K562 (cell line): ENCODE results near the gene CFAP97D1. TPM values are rescaled to one million over a fixed set of nuclear protein-coding genes. Genes with fewer than 3 reads are reported as not detected.

ENCODE experiments used
- ATAC-seq: fragments of 200-7000 bp; cut with Tn5 transposase; 3 replicates; pipeline ENCODE4 v1.9.1; 2020; ENCODE audit warnings: moderate library complexity
- BruUV-seq: library from RNA; stranded (reverse); fragments of 400-500 nt; replicated peaks from 2 replicates; lab custom pipeline; 2021; lab: Mats Ljungman, UMichigan
- CTCF ChIA-PET: fragments of 300-600 bp; formaldehyde crosslinking; extraction: SDS; loops from one replicate; lab custom pipeline; 2021; ENCODE audit warnings: low intra/inter-chr PET ratio; lab: Yijun Ruan, JAX
- POLR2A ChIA-PET: fragments of 300-600, 350-650 bp; sonication (Branson Sonifier 250); formaldehyde crosslinking; extraction: SDS; loops from one replicate; lab custom pipeline; 2021; ENCODE audit warnings: antibody characterized with exemption, inconsistent platforms; lab: Yijun Ruan, JAX
- DNase-seq, 4 experiments: peaks; one replicate each; pipeline versions ENCODE4 v3.0.0 to v3.0.0-alpha.2; 2011 to 2018; ENCODE audit warnings: low spot score in 3 of 4, mixed read lengths in 3 of 4; ENCODE audit errors: extremely low read depth in 1 of 4
- FAIRE-seq: peaks from 2 replicates; lab custom pipeline; 2011; peaks lifted over from hg19 to GRCh38; lab: Jason Lieb, UNC
- H2AFZ ChIP-seq: 2 replicates; pipeline ENCODE4 v1.6.0; 2011; ENCODE audit warnings: low read depth, low read length, control low read depth, inconsistent platforms
- H3K27ac ChIP-seq: fragments of 200-600 bp; 3 replicates; pipeline ENCODE4 v1.8.0; 2011; ENCODE audit warnings: low read depth, mild to moderate bottlenecking, control low read depth, inconsistent platforms, low read length, moderate library complexity, mixed read lengths; ENCODE audit errors: extremely low read depth
- H3K27me3 ChIP-seq, 2 experiments: fragments of 300-600 bp in 1 of 2; 2 replicates in 1 of 2; 3 replicates in 1 of 2; pipeline versions ENCODE4 v1.6.0 to v1.8.0; 2011; ENCODE audit warnings: inconsistent platforms in 2 of 2, low read length in 2 of 2, mild to moderate bottlenecking in 1 of 2, mixed read lengths in 1 of 2, moderate library complexity in 1 of 2; ENCODE audit not compliant: control insufficient read depth in 2 of 2, insufficient read depth in 2 of 2
- H3K36me3 ChIP-seq: fragments of 300-600 bp; 3 replicates; pipeline ENCODE4 v1.8.0; 2011; ENCODE audit warnings: mild to moderate bottlenecking, low read length, inconsistent platforms; ENCODE audit not compliant: control insufficient read depth, insufficient read depth
- H3K4me1 ChIP-seq, 2 experiments: fragments of 200-600 bp in 1 of 2; replicated peaks in 1 of 2; 2 replicates in 1 of 2; 3 replicates in 1 of 2; pipeline versions ENCODE4 v1.5.1 to v1.8.0; 2011; ENCODE audit warnings: inconsistent platforms in 2 of 2, low read length in 2 of 2, mild to moderate bottlenecking in 1 of 2, mixed read lengths in 1 of 2, moderate library complexity in 1 of 2; ENCODE audit not compliant: control insufficient read depth in 2 of 2, insufficient read depth in 2 of 2
- H3K4me2 ChIP-seq: 2 replicates; pipeline ENCODE4 v1.6.1; 2011; ENCODE audit warnings: low read length, control low read depth, inconsistent platforms, mixed read lengths; ENCODE audit not compliant: insufficient read depth
- H3K4me3 ChIP-seq: fragments of 200-600 bp; sonication (generic), shearing (Covaris generic); 2 replicates; pipeline ENCODE4 v1.5.1; 2016; ENCODE audit warnings: control low read depth, inconsistent platforms
- H3K79me2 ChIP-seq: fragments of 200-600 bp; 3 replicates; pipeline ENCODE4 v1.8.0; 2011; ENCODE audit warnings: low read length, inconsistent platforms; ENCODE audit not compliant: control insufficient read depth, insufficient read depth
- H3K9ac ChIP-seq, 2 experiments: 2 replicates each; pipeline versions ENCODE4 v1.6.0 to v1.6.1; 2011; ENCODE audit warnings: low read depth in 2 of 2, low read length in 2 of 2, control low read depth in 1 of 2, inconsistent platforms in 1 of 2, mild to moderate bottlenecking in 1 of 2, mixed read lengths in 1 of 2; ENCODE audit not compliant: insufficient read depth in 1 of 2
- H3K9me1 ChIP-seq: one replicate; pipeline ENCODE4 v1.6.0; 2011; ENCODE audit warnings: inconsistent platforms, mild to moderate bottlenecking, low read length, moderate library complexity; ENCODE audit not compliant: control insufficient read depth, insufficient read depth
- H3K9me3 ChIP-seq: replicated peaks from 2 replicates; pipeline ENCODE4 v1.5.1; 2011; ENCODE audit warnings: low read depth, low read length, inconsistent platforms; ENCODE audit not compliant: control insufficient read depth, insufficient read depth
- H4K20me1 ChIP-seq: replicated peaks from 2 replicates; pipeline ENCODE4 v1.6.1; 2011; ENCODE audit warnings: low read length, inconsistent platforms, mixed read lengths; ENCODE audit not compliant: control insufficient read depth, insufficient read depth
- CGGBP1 ChIP-seq: fragments of 250-450 bp; sonication (Bioruptor Pico); IDR thresholded peaks from 2 replicates; pipeline ENCODE4 v1.9.0; 2021; ENCODE audit warnings: mild to moderate bottlenecking
- CHCHD3 ChIP-seq: fragments of 250-450 bp; sonication (Bioruptor Pico); IDR thresholded peaks from 2 replicates; pipeline ENCODE4 v2.1.2; 2022; ENCODE audit warnings: mild to moderate bottlenecking
- ELF2 ChIP-seq: fragments of 250-450 bp; sonication (Bioruptor Pico); IDR thresholded peaks from 2 replicates; pipeline ENCODE4 v1.5.0; 2021; ENCODE audit warnings: mild to moderate bottlenecking
- ELK1 ChIP-seq: sonication (generic); formaldehyde crosslinking; IDR thresholded peaks from 2 replicates; pipeline ENCODE4 v1.8.1; 2022; ENCODE audit warnings: missing genetic modification reagents
- GABPB2 ChIP-seq: fragments of 250-450 bp; sonication (Bioruptor Pico); conservative IDR thresholded peaks from 2 replicates; pipeline ENCODE4 v1.5.1; 2021; ENCODE audit warnings: mild to moderate bottlenecking
- GATAD2A ChIP-seq: fragments of 450-650 bp; IDR thresholded peaks from 2 replicates; pipeline ENCODE4 v1.6.1; 2017
- GTF3C2 ChIP-seq: IDR thresholded peaks from 3 replicates; pipeline ENCODE4 v1.6.1; 2011; ENCODE audit warnings: borderline replicate concordance, mild to moderate bottlenecking, moderate library complexity; ENCODE audit not compliant: insufficient read length; ENCODE audit errors: extremely low read depth
- MAX ChIP-seq: sonication (generic); formaldehyde crosslinking; IDR thresholded peaks from 2 replicates; pipeline ENCODE4 v1.9.0; 2022; ENCODE audit warnings: mild to moderate bottlenecking, missing genetic modification reagents
- MCM2 ChIP-seq: fragments of 450-650 bp; IDR thresholded peaks from 2 replicates; pipeline ENCODE4 v1.6.1; 2017; ENCODE audit warnings: low read depth, mild to moderate bottlenecking
- NKRF ChIP-seq: fragments of 450-650 bp; IDR thresholded peaks from 2 replicates; pipeline ENCODE4 v1.6.1; 2016; ENCODE audit warnings: borderline replicate concordance
- ZMIZ1 ChIP-seq, 2 experiments: fragments of 150-350 bp in 1 of 2; IDR thresholded peaks; 2 replicates each; pipeline ENCODE4 v1.6.1; 2012 to 2016; ENCODE audit warnings: low read depth in 2 of 2, low read length in 2 of 2, mild to moderate bottlenecking in 1 of 2, moderate library complexity in 1 of 2
- ZNF175 ChIP-seq: fragments of 200-800 bp; sonication (Bioruptor generic); IDR thresholded peaks from 2 replicates; pipeline ENCODE4 v1.6.1; 2016; ENCODE audit warnings: low read depth, mild to moderate bottlenecking, missing genetic modification characterization, missing compliant biosample characterization
- WGBS: fragments of 100-300 bp; shearing (Covaris generic); methylation state at CpG from one replicate; pipeline ENCODE4 v1.1.6; 2016; ENCODE audit warnings: low coverage, mixed read lengths; ENCODE audit not compliant: insufficient coverage; ENCODE audit errors: missing lambda C conversion rate; 5-methylcytosine and 5-hydroxymethylcytosine counted together
- in situ Hi-C: fragments of 300-500 bp; cut with MboI; formaldehyde crosslinking; loops from 4 replicates; pipeline ENCODE4 v1.15.0; 2018; ENCODE audit warnings: inconsistent platforms, mixed read lengths
- intact Hi-C: fragments of 100-400 bp; cut with micrococcal nuclease; formaldehyde crosslinking; loops from 2 replicates; pipeline ENCODE4 v1.14.2; 2022
- polyA plus RNA-seq, 8 experiments: library from polyadenylated mRNA; depleted of rRNA in 4 of 8; stranded (reverse) in 5 of 8; unstranded in 3 of 8; fragments of >200 nt; fragmentation: Nextera tagmentation in 2 of 8; fragmentation: Illumina TruSeq in 1 of 8; extraction: Ambion mirVana in 2 of 8; extraction: Trizol in 1 of 8; gene quantifications; 2 replicates each; pipeline versions ENCODE4 v1.2.1 to v1.2.3, GENCODE V29; 2011 to 2014; ENCODE audit warnings: inconsistent platforms in 1 of 8, missing spikeins in 1 of 8
- total RNA-seq, 7 experiments: library from RNA; depleted of rRNA in 6 of 7; stranded (reverse); fragments of >200 nt in 6 of 7; fragmentation: Illumina TruSeq in 2 of 7; extraction: Trizol in 2 of 7; gene quantifications; 2 replicates each; pipeline versions ENCODE4 v1.2.1 to v1.2.3, GENCODE V29; 2011 to 2021; ENCODE audit warnings: low replicate concordance in 1 of 7

The CFAP97D1 gene
- total and polyA plus RNA-seq, 9 of the 15 experiments (the other 6 are each of a cell fraction or from before 2014, with no cell fraction given) = not detected

- in situ Hi-C loops (no loop called here), intact Hi-C loops (no loop called here)
- Histone ChIP-seq H3K9me1 (no peaks in the 10 kb centered on the region), H3K4me3 (no peak overlapping the region), H3K79me2 (no peaks in the 10 kb centered on the region), H3K9ac (no peak overlapping the region), H3K9me3 (no peaks in the 10 kb centered on the region), H2AFZ (no peak overlapping the region), H4K20me1 (no peaks in the 10 kb centered on the region), H3K4me1 (no peaks in the 10 kb centered on the region), H3K36me3 (no peaks in the 10 kb centered on the region), H3K27me3 (peaks cover 12 to 14% of the 10 kb centered on the region in 2 experiments; a peak in 4 of 5 replicates), H3K27ac (no peak overlapping the region), H3K4me2 (no peak overlapping the region)
- ChIA-PET POLR2A (no interaction called here), CTCF (no interaction called here)
- BruUV-seq = no TSS peak
- FAIRE-seq = no peak
- DNase-seq = no peak
- WGBS = 0% methylated on average over 2 of the region's 2 CpGs
- ATAC-seq = no peak
- no peak for TF ChIP-seq GABPB2 (CRISPR knock-in tag)
- TF ChIP-seq ELF2 (CRISPR knock-in tag) = no peak
- no peak for TF ChIP-seq ELK1 (CRISPR knock-in tag)
- TF ChIP-seq GTF3C2 = no peak
- no peak for TF ChIP-seq CHCHD3 (CRISPR knock-in tag)
- no peak for TF ChIP-seq GATAD2A
- no peak for TF ChIP-seq MAX (CRISPR knock-in tag)
- no peak for TF ChIP-seq NKRF
- no peak for TF ChIP-seq CGGBP1 (CRISPR knock-in tag)
- no peak for TF ChIP-seq MCM2
- TF ChIP-seq ZMIZ1 (IDR thresholded peaks at IDR 0.05; ENCODE audit: low read depth in 2 of 2, low read length in 2 of 2) = no peak
- no peak for TF ChIP-seq ZNF175
Observed at GRCh38 chr17:43732958-43733357, 47.3 kb upstream of the CFAP97D1 start.
